Central memory CD4-positive, alpha-beta T cell (primary cell): ENCODE results near the gene CYP26A1.
"Not testable (repeated sequence)": the region's sequence is repeated elsewhere in the genome, so short reads cannot be mapped to it uniquely, and the experiment has no call there.

Experiments used
- DNase-seq: peaks from one replicate; pipeline ENCODE4 v3.0.0; 2022

Gene CYP26A1

GRCh38 chr10:93081834-93082233 lies 8.1 kb downstream of the CYP26A1 start:
- DNase-seq, result no peak

GRCh38 chr10:93083743-93084539 lies 10.2 kb downstream of the CYP26A1 start:
- no peak for DNase-seq

- DNase-seq, result no peak
Observed at GRCh38 chr10:93085272-93085859, 11.7 kb downstream of the CYP26A1 start.

GRCh38 chr10:93086289-93086688 lies 12.6 kb downstream of the CYP26A1 start:
- DNase-seq, result no peak

GRCh38 chr10:93087846-93088245 lies 14.2 kb downstream of the CYP26A1 start:
- DNase-seq, result no peak

GRCh38 chr10:93088466-93088865 lies 14.8 kb downstream of the CYP26A1 start:
- DNase-seq, result no peak

GRCh38 chr10:93090619-93091018 lies 16.9 kb downstream of the CYP26A1 start:
- no peak for DNase-seq

- DNase-seq, result no peak
Observed at GRCh38 chr10:93091960-93092359, 18.3 kb downstream of the CYP26A1 start.

GRCh38 chr10:93095225-93095624 lies 21.5 kb downstream of the CYP26A1 start:
- no peak for DNase-seq

- DNase-seq, result no peak
Observed at GRCh38 chr10:93096901-93097300, 23.2 kb downstream of the CYP26A1 start.

- DNase-seq, result no peak
Observed at GRCh38 chr10:93097386-93097785, 23.7 kb downstream of the CYP26A1 start.

- DNase-seq, result no peak
Observed at GRCh38 chr10:93098816-93099215, 25.1 kb downstream of the CYP26A1 start.

GRCh38 chr10:93099670-93100069 lies 26.0 kb downstream of the CYP26A1 start:
- DNase-seq, result no peak

- DNase-seq, result not testable (repeated sequence)
Observed at GRCh38 chr10:93101148-93101547, 27.5 kb downstream of the CYP26A1 start.

- no peak for DNase-seq
Observed at GRCh38 chr10:93103953-93104352, 30.3 kb downstream of the CYP26A1 start.

- DNase-seq, result no peak
Observed at GRCh38 chr10:93106631-93107072, 33.0 kb downstream of the CYP26A1 start.

GRCh38 chr10:93110472-93111146 lies 36.9 kb downstream of the CYP26A1 start:
- no peak for DNase-seq

- DNase-seq, result no peak
Observed at GRCh38 chr10:93113042-93113441, 39.3 kb downstream of the CYP26A1 start.

- DNase-seq, result peak; percentile 62
Observed at GRCh38 chr10:93115661-93116383, 42.1 kb downstream of the CYP26A1 start.

- DNase-seq, result no peak
Observed at GRCh38 chr10:93121311-93121710, 47.6 kb downstream of the CYP26A1 start.

- DNase-seq, result no peak
Observed at GRCh38 chr10:93123766-93124165, 50.1 kb downstream of the CYP26A1 start.

GRCh38 chr10:93124580-93125318 lies 51.1 kb downstream of the CYP26A1 start:
- peak; percentile 39 for DNase-seq
